ENCODE measurements around the gene SIX3.

GRCh38 chr2:44947028-44947375 lies 5.5 kb downstream of the SIX3 start:
- TF ChIP-seq CTCF (IDR thresholded peaks at IDR 0.05) (no peak), POLR2AphosphoS5 (IDR thresholded peaks at IDR 0.05) (no peak), POLR2A (IDR thresholded peaks at IDR 0.05) (no peak), EP300 (IDR thresholded peaks at IDR 0.05) (no peak)
